ENCODE results near the gene TMEM80.
"Not testable (repeated sequence)": the region's sequence is repeated elsewhere in the genome, so short reads cannot be mapped to it uniquely, and the experiment has no call there.

TMEM80 gene

DNA sequence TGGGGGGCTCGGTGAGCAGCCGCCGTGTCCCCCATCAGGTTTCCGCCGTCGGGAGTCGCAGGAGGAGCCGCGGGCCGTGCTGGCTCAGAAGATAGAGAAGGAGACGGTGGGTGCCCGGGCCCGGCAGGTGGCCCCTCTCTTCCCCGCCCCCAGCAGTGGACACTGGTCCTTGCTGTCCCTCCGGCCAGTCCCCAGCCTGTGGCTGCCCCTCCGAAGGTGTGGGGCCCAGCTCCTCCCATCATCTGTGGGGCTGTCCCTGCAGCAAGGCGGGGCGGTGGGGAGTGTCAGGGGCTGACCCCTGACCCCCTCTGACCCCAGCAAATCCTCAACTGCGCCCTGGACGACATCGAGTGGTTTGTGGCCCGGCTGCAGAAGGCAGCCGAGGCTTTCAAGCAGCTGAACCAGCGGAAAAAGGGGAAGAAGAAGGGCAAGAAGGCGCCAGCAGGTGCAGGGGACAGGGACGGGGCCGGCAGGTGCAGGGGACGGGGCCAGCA lies 25.7 kb downstream of the TMEM80 start:
- no peak for DNase-seq (ENCODE audit: low spot score)

DNA sequence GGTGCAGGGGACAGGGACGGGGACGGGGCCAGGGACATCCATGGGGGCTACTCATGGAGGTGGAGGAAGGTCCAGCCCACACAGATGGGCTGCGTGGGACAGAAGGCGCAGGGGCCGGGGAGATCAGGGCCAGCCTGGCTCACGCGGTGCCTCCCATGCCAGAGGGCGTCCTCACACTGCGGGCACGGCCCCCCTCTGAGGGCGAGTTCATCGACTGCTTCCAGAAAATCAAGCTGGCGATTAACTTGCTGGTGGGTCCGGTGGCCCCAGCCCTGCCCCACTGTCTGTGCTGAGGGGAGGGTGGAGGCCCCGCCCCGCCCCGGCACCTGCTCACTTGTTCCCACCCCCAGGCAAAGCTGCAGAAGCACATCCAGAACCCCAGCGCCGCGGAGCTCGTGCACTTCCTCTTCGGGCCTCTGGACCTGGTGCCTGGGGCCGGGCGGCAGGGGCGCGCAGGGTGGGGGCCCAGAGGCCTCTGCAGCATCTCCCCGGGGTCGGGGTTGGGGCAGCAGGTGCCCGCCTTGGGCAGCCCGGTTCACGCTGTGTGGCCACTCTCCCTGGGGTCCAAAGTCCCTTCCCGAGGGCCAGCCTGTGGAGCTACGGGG lies 26.2 kb downstream of the TMEM80 start:
- DNase-seq (ENCODE audit: low spot score), result no peak

DNA sequence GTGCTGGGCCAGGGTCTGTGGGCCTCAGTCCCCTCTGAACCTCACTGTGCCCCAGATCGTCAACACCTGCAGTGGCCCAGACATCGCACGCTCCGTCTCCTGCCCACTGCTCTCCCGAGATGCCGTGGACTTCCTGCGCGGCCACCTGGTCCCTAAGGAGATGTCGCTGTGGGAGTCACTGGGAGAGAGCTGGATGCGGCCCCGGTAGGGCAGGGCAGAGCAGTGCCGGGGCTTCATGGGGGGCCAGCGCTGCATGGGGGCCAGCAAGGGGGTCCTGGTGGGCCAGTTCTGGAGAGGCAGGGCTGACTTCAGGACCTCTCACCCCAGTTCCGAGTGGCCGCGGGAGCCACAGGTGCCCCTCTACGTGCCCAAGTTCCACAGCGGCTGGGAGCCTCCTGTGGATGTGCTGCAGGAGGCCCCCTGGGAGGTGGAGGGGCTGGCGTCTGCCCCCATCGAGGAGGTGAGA lies 26.8 kb downstream of the TMEM80 start:
- no peak for DNase-seq (ENCODE audit: low spot score)

DNA sequence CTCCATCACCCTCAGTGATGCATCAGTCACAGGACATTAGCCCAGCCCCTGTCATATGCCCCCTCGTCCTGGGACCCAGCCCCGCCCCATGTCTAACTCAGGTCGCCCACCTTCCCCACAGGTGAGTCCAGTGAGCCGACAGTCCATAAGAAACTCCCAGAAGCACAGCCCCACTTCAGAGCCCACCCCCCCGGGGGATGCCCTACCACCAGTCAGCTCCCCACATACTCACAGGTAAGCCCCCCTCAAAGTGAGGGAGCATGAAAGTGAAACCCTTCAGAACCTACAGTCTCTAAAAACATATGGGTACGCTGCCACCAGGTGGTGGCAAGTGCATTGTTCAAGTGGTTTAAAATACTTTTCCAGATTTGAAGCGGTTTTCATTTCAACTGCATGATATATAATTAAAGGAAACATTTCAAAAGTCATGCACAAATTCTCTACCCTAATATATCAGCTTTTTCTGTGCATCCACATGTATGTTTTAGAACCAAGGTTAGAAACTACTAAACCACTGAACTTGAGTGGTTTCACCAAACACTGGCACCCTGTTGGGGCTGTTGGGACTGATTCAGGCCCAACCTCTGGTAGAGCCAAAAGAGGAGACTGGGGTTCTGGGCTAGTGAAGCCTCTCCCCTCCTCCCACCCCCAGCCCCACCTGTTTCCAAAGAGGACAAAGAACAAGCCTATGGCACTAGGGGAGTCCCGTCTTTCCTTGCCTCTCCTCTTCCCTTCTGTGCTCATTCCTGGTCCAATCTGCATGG lies 27.7 kb downstream of the TMEM80 start:
- DNase-seq (ENCODE audit: low spot score), result peak; percentile 58

DNA sequence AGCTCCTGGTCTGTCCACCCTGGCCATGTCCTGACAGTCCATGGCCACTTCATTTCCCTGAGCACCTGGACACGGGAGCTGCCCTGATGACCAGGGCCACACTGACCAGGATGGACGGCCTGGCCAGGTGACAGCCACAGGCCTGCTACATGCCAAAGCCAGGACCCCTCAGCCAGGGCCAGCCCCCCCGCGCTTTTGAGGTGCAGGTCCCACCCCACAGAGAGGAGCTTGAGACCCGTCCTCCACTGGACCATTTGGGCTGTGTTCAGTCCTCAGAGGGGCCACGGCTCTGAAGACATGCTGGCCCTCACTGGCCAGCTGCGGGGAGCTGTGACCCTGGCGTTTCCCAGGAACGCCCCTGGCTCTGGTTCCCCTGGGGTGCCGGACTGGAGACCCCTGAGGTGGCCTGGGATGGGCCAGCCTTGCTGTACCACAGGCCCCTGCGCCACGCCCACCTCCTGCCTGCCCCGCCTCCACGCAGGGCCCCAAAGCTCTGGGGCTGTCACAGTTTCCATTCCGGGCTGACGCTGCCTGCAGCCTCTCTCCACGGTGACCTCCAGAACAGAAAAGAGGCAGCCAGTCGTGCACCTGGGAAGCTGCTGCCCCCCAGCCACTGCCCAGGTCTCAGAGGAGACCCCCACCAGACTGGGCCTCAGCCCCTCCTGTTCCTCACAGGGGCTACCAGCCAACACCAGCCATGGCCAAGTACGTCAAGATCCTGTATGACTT lies 28.6 kb downstream of the TMEM80 start:
- DNase-seq (ENCODE audit: low spot score), result no peak

DNA sequence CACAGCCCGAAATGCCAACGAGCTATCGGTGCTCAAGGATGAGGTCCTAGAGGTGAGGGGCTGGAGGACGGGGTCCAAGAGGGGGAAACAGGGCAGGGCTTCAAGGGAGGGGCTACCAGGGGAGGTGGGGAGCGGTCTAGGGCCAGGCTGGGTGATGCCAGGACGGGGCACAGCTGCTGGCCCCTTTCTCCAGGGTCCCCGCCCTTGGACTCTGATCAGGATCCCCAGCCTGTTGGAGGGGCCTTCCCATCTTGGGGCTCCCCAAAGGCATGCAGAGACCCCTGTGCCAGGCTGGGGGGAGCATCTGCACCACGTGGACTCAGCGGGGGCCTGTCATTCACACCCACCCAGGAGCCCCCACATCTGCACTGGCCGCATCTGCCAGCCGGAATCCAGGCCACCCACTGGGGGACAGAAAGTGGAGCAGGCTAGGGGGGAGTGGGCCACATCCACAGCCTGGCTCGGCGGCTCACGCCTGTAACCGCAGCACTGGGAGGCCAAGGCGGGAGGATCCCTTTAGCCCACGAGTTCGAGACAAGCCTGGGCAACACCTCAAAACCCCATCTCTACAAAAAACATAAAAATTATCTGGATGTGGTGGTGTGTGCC lies 29.3 kb downstream of the TMEM80 start:
- DNase-seq (ENCODE audit: low spot score), result no peak

DNA sequence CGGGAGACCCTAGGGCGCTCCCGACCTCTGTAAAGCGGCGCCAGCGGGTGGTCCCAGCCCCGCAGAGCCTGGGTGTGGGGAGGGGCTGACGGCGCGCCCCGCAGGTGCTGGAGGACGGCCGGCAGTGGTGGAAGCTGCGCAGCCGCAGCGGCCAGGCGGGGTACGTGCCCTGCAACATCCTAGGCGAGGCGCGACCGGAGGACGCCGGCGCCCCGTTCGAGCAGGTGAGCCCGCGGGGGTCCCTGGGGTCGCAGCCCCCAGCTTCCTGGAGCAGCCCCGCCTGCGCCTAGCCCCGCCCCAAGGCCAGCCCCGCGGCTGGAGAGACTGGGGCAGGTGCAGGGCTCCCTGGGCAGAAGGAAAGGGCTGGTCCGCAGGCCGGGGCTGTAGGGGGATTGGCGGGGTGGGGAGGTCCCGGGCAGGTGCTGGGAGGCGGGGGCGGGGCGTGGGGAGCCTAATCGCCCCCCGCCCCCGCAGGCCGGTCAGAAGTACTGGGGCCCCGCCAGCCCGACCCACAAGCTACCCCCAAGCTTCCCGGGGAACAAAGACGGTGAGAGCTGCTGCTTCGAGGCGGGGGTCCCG lies 30.1 kb downstream of the TMEM80 start:
- DNase-seq (ENCODE audit: low spot score), result no peak

DNA sequence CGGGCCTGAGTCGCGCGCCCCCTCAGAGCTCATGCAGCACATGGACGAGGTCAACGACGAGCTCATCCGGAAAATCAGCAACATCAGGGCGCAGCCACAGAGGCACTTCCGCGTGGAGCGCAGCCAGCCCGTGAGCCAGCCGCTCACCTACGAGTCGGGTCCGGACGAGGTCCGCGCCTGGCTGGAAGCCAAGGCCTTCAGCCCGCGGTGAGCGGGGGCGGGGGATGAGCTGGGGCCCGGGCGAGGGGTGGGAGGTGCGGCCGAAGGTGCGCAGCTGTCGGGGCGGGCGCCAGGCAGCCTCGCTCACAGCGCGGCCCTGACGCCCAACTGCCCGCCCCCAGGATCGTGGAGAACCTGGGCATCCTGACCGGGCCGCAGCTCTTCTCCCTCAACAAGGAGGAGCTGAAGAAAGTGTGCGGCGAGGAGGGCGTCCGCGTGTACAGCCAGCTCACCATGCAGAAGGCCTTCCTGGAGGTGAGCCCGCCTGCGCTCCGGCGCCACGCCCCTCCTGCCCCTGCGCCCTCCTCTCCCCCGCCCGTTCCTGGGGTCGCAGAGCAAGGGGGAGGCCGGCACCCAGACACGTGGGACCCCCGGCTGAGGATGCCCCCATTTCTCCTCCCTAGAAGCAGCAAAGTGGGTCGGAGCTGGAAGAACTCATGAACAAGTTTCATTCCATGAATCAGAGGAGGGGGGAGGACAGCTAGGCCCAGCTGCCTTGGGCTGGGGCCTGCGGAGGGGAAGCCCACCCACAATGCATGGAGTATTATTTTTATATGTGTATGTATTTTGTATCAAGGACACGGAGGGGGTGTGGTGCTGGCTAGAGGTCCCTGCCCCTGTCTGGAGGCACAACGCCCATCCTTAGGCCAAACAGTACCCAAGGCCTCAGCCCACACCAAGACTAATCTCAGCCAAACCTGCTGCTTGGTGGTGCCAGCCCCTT lies 30.9 kb downstream of the TMEM80 start:
- no peak for DNase-seq (ENCODE audit: low spot score)

DNA sequence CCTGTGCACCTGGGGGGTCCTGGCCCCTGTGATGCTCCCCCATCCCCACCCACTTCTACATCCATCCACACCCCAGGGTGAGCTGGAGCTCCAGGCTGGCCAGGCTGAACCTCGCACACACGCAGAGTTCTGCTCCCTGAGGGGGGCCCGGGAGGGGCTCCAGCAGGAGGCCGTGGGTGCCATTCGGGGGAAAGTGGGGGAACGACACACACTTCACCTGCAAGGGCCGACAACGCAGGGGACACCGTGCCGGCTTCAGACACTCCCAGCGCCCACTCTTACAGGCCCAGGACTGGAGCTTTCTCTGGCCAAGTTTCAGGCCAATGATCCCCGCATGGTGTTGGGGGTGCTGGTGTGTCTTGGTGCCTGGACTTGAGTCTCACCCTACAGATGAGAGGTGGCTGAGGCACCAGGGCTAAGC lies 31.7 kb downstream of the TMEM80 start:
- DNase-seq (ENCODE audit: low spot score), result no peak

DNA sequence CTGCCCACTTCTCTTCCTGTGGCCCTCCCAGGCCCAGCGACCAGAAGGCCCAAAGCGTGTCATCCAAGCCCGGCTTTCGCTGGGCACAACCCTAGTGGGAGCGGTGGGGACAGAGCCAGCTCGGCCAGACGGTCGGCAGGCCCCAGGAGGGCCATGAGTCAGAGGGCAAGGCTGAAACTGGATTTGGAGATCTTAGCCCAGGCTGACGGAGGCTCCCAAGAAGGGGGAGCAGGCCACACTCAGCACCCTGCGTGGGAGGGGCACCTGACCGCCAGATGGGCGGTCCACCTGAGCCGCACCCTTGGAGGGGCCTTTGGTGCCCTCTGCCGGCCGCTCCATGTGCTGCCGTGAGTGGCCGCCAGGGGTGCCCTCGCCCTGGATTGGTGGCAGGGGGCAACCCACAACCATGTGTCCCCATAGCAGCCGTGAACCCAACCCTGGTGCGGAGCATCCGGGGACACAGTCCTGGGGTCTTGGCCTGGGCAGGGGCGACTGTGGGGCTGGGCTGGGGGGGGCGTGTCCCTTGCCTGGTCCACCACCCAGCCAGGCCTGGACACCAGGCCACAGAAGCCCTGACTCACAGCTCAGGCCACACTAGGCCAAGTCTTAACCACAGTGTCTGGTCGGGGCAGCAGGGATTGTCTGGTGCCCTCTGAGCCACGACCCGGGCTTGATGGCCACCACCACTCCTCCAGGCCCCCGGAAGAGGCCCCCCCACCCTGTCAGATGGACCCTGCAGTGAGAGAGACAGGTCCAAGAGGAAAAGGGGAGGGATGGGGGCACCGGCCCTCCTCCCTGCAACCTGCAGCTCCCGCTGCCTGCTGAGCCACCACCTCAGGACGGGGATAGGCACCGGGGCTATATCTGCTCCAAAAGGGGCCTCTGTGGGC lies 32.5 kb downstream of the TMEM80 start:
- no peak for DNase-seq (ENCODE audit: low spot score)

DNA sequence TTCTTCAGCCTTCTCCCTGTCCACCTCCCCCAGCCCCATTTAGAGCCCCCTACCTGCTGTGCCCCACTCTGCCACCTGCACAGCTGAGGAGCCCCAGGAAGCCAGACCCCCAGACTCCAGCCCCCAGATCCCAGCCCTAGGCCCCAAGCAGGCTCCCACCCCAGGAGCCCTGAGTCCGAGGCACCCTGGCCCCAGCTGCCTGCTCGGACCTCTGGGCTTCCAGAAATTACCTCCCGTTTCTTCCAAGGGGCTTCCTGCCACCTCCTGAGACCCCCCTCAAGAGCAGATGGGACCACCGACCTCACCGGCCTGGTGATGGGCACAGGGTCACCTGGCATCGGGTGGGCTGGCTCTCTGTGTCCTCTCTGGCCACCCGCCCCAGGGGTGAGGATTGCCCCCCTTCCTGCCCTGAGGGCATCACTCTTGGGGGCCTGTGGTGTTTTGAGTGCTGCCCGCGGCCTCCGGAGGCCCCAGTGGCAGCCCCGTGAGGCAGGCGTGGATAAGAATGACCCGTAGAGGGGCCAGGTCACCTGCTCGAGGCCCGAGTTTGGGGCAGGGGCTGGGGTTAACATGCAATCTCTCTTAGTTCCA lies 33.4 kb downstream of the TMEM80 start:
- DNase-seq (ENCODE audit: low spot score), result no peak

DNA sequence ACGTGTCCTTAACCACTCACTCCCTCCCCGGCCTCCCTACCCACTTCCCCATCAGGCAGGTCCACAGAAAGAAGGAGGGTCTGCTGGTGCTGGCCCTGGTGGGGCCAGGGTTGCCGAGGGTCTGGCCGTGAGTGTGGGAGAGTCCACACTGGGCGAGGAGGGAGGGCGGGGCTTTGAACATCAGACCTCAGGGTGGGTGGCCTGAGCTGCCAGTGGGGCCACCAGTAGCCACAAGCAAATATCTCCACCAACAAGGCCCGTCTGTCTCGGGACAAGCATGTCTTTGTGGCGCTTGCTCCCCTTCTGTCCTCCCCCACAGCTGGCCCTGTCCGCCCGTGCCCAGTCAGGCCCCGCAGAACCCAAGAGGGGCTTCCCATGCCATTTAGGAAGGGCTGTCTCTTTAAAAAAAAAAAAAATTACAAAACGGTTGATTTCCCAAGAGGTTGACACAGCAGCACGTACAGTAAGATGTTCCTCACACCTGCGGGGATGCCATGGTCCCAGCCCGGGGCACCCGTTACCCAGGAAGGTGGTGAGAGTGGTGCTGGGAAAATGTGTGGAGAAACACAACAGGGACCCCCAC lies 34.0 kb downstream of the TMEM80 start:
- no peak for DNase-seq (ENCODE audit: low spot score)

DNA sequence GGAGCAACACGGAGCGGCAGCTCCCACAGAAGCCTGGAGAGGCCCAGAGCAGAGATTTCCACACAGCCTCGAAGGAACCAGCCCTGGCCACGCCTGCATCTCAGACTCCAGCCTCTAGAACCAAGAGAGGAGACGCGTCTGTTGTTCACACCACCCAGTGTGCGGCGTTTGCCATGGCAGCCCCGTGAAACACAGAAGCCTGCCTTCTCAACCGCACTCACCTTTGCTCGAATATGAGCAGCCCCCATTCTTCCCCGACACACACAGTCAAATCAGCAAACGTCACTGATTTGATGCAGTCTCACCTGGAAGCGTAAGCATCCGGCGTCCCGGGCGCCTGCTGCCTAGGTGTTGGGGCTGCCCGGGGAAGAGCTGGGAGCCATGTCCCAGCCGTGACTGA lies 37.5 kb downstream of the TMEM80 start:
- DNase-seq (ENCODE audit: low spot score), result no peak

DNA sequence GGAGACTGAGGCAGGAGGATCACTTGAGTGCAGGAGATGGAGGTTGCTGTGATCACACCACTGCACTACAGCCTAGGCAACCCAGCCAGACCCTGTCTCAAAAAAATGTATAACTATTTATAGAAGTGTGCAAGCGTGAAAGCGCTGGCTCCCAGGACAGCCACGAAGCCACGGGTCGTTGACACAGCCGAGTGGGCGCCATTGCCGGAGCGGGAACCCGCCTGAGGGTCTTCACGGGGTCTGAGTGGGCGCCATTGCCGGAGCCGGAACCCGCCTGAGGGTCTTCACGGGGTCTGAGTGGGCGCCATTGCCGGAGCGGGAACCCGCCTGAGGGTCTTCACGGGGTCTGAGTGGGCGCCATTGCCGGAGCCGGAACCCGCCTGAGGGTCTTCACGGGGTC lies 38.9 kb downstream of the TMEM80 start:
- DNase-seq (ENCODE audit: low spot score), result not testable (repeated sequence)

DNA sequence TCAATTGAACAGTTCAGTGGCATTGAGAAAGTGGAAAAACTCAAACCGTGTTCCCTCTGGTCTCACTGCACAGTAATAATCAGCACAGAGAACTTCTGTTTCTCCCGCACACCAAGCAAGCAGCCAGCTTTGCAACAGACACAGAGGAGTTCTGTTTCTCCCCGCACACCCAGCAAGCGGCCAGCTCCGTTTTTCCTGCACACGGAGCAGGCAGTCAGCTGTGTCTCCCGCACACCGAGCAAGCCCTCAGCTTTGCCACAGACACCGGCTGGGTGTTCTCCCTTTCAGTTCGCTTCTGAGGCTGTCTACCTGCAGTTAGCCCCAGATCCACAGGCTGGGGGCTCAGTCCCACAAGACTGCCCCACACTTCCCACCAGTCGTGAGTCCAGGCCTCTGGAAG lies 41.8 kb downstream of the TMEM80 start:
- DNase-seq (ENCODE audit: low spot score), result no peak

DNA sequence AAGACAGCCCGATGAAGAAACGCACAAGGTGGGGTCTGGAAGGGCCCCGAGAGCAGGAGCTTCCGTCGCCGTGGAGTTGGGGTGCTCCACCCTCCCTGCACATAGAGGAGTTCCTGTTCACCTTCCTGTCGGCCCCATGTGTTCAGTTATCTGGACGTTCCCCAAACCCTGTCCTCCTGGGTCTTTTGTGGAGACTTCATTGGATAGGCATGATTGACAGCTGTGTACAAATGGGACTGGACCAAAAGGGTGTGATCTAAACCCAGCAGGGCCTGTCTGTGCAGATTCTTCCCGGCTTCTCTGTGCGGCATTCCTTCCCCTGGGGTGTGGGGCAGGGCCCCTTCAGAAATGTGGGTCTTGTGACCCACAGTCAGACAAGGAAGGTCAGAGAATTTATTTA lies 42.3 kb downstream of the TMEM80 start:
- not testable (repeated sequence) for DNase-seq (ENCODE audit: low spot score)

DNA sequence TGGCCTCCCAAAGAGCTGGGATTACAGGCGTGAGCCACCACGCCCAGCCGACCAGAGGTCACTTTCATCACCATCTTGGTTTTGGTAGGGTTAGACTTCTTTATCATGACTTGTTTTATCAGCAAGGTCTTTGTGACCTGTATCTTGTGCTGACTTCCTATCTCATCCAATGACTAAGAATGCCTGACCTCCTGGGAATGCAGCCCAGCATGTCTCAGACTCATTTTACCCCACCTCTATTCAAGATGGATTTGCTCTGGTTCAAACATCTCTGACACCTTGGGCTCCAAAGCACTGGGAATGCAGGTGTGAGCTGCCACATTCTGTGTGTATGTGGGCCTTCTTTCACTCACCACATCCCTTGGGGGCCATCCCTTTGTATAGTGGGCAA lies 46.5 kb downstream of the TMEM80 start:
- no peak for DNase-seq (ENCODE audit: low spot score)

DNA sequence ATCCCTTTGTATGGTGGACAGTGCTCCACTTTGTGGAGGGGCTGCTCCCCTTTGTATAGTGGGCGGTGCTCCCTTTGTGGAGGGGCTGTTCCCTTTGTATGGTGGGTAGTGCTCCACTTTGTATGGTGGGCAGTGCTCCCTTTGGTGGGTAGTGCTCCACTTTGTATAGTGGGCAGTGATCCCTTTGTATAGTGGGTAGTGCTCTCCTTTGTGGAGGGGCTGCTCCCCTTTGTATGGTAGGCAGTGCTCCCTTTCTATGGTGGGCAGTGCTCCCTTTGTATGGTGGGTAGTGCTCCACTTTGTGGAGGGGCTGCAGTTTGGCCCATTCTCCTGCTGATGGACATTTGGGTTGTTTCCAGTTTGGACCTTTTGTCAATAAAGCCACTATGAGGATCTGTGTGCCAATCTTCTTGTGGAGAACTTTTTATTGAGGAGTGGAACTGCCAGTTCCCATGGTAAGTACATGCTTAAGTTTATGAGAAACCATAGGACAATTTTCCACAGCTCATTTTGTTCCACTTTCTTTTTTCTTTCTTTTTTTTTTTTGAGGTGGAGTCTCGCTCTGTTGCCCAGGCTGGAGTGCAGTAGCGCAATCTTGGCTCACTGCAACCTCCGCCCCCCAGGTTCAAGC lies 47.1 kb downstream of the TMEM80 start:
- no peak for DNase-seq (ENCODE audit: low spot score)

DNA sequence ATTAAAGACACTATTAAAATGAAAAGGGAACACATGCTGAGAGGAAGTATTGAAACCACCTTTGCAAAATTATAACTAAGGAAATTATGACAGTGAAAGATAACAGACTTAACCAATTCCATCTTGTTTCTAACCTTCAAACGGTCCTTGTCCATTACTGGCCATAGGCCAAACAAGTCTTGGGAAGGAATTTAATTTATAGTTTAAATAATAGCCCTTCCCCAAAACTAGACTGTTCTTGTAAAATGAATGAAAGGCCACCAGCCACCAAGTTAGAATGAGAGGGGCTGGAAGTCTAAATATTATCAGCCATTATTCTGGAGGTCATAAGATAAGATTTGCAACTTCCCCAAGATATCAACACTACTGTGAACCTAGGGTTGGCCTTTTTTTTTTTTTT lies 49.8 kb downstream of the TMEM80 start:
- DNase-seq (ENCODE audit: low spot score), result no peak
